NB4 (cell line): ENCODE measurements around the gene BSDC1.

Experiments used
- POLR2A ChIP-seq: IDR thresholded peaks from 2 replicates; pipeline ENCODE4 v1.6.1; 2011; ENCODE audit warnings: mild to moderate bottlenecking; ENCODE audit not compliant: insufficient read length; ENCODE audit errors: extremely low read depth
- TF ChIP-seq, protein P1 (sequence below): IDR thresholded peaks from one replicate; pipeline ENCODE4 v1.5.1; 2012; ENCODE audit warnings: low read depth, low read length

DNA sequence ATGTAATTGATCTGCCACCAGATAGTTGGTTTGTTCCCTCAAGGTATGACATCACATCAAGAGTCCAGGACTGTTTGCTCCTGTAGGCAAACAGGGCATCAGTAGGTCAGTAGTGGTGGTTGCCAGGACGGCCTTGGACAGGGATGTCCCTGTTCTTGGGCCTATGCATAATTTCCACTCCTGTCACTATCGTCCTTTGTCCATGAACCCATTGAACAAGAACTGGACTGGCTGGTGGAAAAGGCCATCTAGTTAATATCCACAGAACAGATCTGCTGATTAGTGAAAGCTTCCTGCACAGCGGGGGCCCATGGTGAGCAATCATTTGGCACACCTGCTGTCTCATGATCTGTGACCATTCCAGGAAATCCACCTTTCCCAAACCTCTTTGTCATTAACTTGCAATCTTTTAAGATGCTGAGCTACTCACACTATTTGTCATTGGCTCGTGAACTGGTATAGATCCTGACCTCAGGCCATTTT is 12.4 kb upstream of the BSDC1 start:
- TF ChIP-seq, protein P1, sequence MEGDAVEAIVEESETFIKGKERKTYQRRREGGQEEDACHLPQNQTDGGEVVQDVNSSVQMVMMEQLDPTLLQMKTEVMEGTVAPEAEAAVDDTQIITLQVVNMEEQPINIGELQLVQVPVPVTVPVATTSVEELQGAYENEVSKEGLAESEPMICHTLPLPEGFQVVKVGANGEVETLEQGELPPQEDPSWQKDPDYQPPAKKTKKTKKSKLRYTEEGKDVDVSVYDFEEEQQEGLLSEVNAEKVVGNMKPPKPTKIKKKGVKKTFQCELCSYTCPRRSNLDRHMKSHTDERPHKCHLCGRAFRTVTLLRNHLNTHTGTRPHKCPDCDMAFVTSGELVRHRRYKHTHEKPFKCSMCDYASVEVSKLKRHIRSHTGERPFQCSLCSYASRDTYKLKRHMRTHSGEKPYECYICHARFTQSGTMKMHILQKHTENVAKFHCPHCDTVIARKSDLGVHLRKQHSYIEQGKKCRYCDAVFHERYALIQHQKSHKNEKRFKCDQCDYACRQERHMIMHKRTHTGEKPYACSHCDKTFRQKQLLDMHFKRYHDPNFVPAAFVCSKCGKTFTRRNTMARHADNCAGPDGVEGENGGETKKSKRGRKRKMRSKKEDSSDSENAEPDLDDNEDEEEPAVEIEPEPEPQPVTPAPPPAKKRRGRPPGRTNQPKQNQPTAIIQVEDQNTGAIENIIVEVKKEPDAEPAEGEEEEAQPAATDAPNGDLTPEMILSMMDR, result no peak
- no peak for TF ChIP-seq POLR2A
